Heart left ventricle (tissue), 16 donors: ENCODE data around the gene UNC13C. TPM values are rescaled to one million over a fixed set of nuclear protein-coding genes. Genes with fewer than 3 reads are reported as not detected.

Source experiments
- ATAC-seq, 4 donors: fragments of 200-7000 bp; cut with Tn5 transposase; one replicate each; pipeline ENCODE4 v1.9.1; 2020 to 2022; ENCODE audit warnings: moderate library complexity in 4 of 4, mild to moderate bottlenecking in 3 of 4, moderate number of reproducible peaks in 1 of 4
- DNase-seq, 5 donors: peaks; one replicate each; pipeline ENCODE4 v3.0.0-alpha.2; 2020
- H3K27ac ChIP-seq, 12 donors: fragments of 200-600 bp; sonication (generic) in 4 of 12; one replicate each; pipeline versions ENCODE4 v1.5.0 to v1.8.0; 2016 to 2022; ENCODE audit warnings: mild to moderate bottlenecking in 2 of 12
- H3K27me3 ChIP-seq, 9 donors: fragments of 200-600 bp; sonication (generic) in 2 of 9; one replicate each; pipeline versions ENCODE4 v1.5.1 to v1.8.0; 2016 to 2022; ENCODE audit warnings: mild to moderate bottlenecking in 3 of 9
- H3K36me3 ChIP-seq, 9 donors: fragments of 200-600 bp; sonication (generic) in 2 of 9; one replicate each; pipeline versions ENCODE4 v1.5.0 to v1.8.0; 2018 to 2022; ENCODE audit warnings: mild to moderate bottlenecking in 2 of 9
- H3K4me1 ChIP-seq, 12 donors: fragments of 200-600 bp; sonication (generic) in 4 of 12; one replicate each; pipeline versions ENCODE4 v1.5.0 to v1.8.0; 2016 to 2022; ENCODE audit warnings: mild to moderate bottlenecking in 3 of 12
- H3K4me3 ChIP-seq, 12 donors: fragments of 200-600 bp; sonication (generic) in 4 of 12; one replicate each; pipeline versions ENCODE4 v1.5.0 to v1.8.0; 2017 to 2022; ENCODE audit warnings: mild to moderate bottlenecking in 9 of 12, moderate library complexity in 4 of 12
- H3K9me3 ChIP-seq, 12 donors: fragments of 200-600 bp; sonication (generic) in 4 of 12; one replicate each; pipeline versions ENCODE4 v1.5.0 to v1.8.0; 2016 to 2022; ENCODE audit warnings: mild to moderate bottlenecking in 1 of 12
- CTCF ChIP-seq, 12 donors: fragments of 200-600 bp; sonication (generic) in 4 of 12; IDR thresholded peaks; one replicate each; pipeline versions ENCODE4 v1.5.0 to v1.8.0; 2018 to 2022; ENCODE audit warnings: antibody characterized with exemption in 12 of 12, mild to moderate bottlenecking in 5 of 12
- POLR2A ChIP-seq, 2 donors: fragments of 450-650 bp; IDR thresholded peaks; one replicate each; pipeline ENCODE4 v1.6.1; 2017; ENCODE audit warnings: antibody characterized with exemption in 2 of 2, mild to moderate bottlenecking in 2 of 2, moderate library complexity in 2 of 2
- WGBS, 4 donors: extraction: QIAGEN DNeasy Blood & Tissue Kit in 2 of 4; methylation state at CpG; one replicate each; pipeline versions ENCODE4 v1.1.5 to v1.1.7; 2013 to 2018; 5-methylcytosine and 5-hydroxymethylcytosine counted together
- intact Hi-C, 10 donors: fragments of 100-400 bp; cut with DNase I; formaldehyde crosslinking; loops; one replicate each; pipeline versions ENCODE4 v1.11.1 to v1.14.2; 2022
- polyA plus RNA-seq, 2 donors: library from polyadenylated mRNA; stranded (reverse); fragments of 200-250 nt; gene quantifications; one replicate each; pipeline ENCODE4 v1.2.3, GENCODE V29; 2013
- total RNA-seq, 9 donors: library from RNA; depleted of rRNA in 2 of 9; stranded (reverse); fragments of >200 nt in 2 of 9; fragmentation: NEBNext Ultra II Directional in 3 of 9; extraction: Animal tissue kit (Norgen Biotek cat#: 25700) in 3 of 9; gene quantifications; one replicate each; pipeline versions ENCODE4 v1.1.0 to v1.2.4, GENCODE V29; 2016 to 2023
- donor health status: ischemic (EF 13 %, LVEDD 7.1; RV severe dilation, severe dysfunction).
- donor health status: healthy with polysubstance abuse.
- donor health status: DM: no; HTN: yes; CAD: no.
- donor health status: DM: no; HTN: no; CAD: no.
- donor health status: ischemic (EF 25% LVEDD 6.9; RV normal size, moderate dysfunction).
- donor health status: ischemic (EF 25% LVEDD 5.7; RV mildly dilated, moderate dysfunction).
- donor health status: healthy.
- donor health status: DM: yes; HTN: yes; CAD: no.
- donor health status: ischemic (EF 35%, LVEDD 5.7; RV mildly dilated, moderate dysfunction).
- donor health status: nonischemic (EF 11% LVEDD 7.7; RV severe dilation, severe dysfunction).
- donor health status: DM: yes; HTN: yes; CAD: no.
- donor health status: PGD.
- donor health status: ischemic (EF 29% LVEDD 5.4; RV normal size, mild dysfunction).
- donor health status: nonischemic (EF 23%, LVEDD 6.1; RV moderate dilation, normal function).

The UNC13C gene
- total and polyA plus RNA-seq, 11 donors = 0.07 to 0.71 (median 0.39) TPM; not detected in 5

- Histone ChIP-seq H3K27me3 (peaks cover 0 to 10% (median 0%) of the 10 kb centered on the region in 9 donors), H3K4me3 (no peak overlapping the region), H3K36me3 (no peaks in the 10 kb centered on the region), H3K4me1 (no peaks in the 10 kb centered on the region), H3K27ac (no peak overlapping the region), H3K9me3 (peaks cover 0 to 2% (median 0%) of the 10 kb centered on the region in 12 donors)
- 66 to 71% (median 69%) methylated on average over 2 of the region's 2 CpGs for WGBS, 4 donors
- DNase-seq = no peak
- no peak for ATAC-seq
- no peak for TF ChIP-seq CTCF (IDR thresholded peaks at IDR 0.05)
- TF ChIP-seq POLR2A (IDR thresholded peaks at IDR 0.05) = no peak
- intact Hi-C loops = no loop called here
Measured at GRCh38 chr15:53987480-53987879, 9.2 kb downstream of the UNC13C start.

GRCh38 chr15:54007256-54007655 lies 29.0 kb downstream of the UNC13C start:
- Histone ChIP-seq H3K4me1 (no peaks in the 10 kb centered on the region), H3K27me3 (no peaks in the 10 kb centered on the region), H3K27ac (no peak overlapping the region), H3K4me3 (no peak overlapping the region), H3K36me3 (no peaks in the 10 kb centered on the region), H3K9me3 (no peaks in the 10 kb centered on the region)
- intact Hi-C loops = no loop called here
- 88 to 93% (median 90%) methylated on average over 2 of the region's 2 CpGs for WGBS, 4 donors
- ATAC-seq (no peak), DNase-seq (no peak)
- TF ChIP-seq POLR2A (IDR thresholded peaks at IDR 0.05) = no peak

DNA sequence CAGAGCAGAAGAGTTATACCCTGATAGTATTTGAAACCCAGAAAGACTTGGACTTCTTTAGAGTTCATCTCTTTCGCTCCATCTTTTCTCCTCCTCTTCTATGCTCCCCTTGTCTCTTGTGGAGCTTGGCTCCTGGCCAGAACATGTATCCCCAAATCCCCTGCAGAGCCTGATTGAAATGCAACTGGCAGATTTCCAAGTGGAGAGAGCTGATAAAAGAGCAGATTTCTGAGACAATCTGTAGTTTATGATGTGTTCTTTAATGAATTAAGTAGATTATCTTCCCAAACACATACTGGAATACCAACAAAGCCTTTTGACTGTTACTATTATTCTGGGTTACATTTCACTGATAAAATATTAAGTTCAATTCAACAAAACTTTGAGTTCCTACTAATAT lies 33.4 kb downstream of the UNC13C start:
- no peaks in the 10 kb centered on the region for H3K4me1 ChIP-seq
- H3K9me3 ChIP-seq = no peaks in the 10 kb centered on the region
- 66 to 81% (median 73%) methylated on average over 1 of the region's 1 CpG for WGBS, 4 donors
- no peak for TF ChIP-seq CTCF (IDR thresholded peaks at IDR 0.05)
- no peak for TF ChIP-seq POLR2A (IDR thresholded peaks at IDR 0.05)
- DNase-seq (no peak), ATAC-seq (no peak)
- intact Hi-C loops = no loop called here
- H3K4me3 ChIP-seq = no peak overlapping the region
- no peak overlapping the region for H3K27ac ChIP-seq
- no peaks in the 10 kb centered on the region for H3K36me3 ChIP-seq
- H3K27me3 ChIP-seq = no peaks in the 10 kb centered on the region

DNA sequence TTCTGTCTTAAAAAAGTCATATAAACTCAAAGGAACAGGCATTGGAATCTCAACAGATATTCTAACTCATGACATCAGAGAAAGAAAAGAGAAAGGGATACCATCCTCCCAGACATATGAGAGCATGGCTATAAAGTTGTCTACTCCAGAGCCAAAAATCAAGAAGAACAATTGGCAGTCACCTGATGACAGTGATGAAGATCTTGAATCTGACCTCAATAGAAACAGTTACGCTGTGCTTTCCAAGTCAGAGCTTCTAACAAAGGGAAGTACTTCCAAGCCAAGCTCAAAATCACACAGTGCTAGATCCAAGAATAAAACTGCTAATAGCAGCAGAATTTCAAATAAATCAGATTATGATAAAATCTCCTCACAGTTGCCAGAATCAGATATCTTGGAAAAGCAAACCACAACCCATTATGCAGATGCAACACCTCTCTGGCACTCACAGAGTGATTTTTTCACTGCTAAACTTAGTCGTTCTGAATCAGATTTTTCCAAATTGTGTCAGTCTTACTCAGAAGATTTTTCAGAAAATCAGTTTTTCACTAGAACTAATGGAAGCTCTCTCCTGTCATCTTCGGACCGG lies 35.9 kb downstream of the UNC13C start:
- intact Hi-C loops = no loop called here

More for the DNA sequence above, 35.9 kb downstream of the UNC13C start:
- ATAC-seq (no peak), DNase-seq (no peak)
- Histone ChIP-seq H3K36me3 (no peaks in the 10 kb centered on the region), H3K27me3 (no peaks in the 10 kb centered on the region), H3K9me3 (no peaks in the 10 kb centered on the region), H3K27ac (no peak overlapping the region), H3K4me1 (no peaks in the 10 kb centered on the region), H3K4me3 (no peak overlapping the region)
- TF ChIP-seq POLR2A (IDR thresholded peaks at IDR 0.05) (no peak), CTCF (IDR thresholded peaks at IDR 0.05) (no peak)
- 66 to 76% (median 70%) methylated on average over 4 of the region's 4 CpGs for WGBS, 4 donors
